ENCODE data around the gene EGR1. TPM values are rescaled to one million over a fixed set of nuclear protein-coding genes. Genes with fewer than 3 reads are reported as not detected.

Gene EGR1
- total and polyA plus RNA-seq, 4 donors, result 1.4 to 88.7 (median 13.1) TPM

DNA sequence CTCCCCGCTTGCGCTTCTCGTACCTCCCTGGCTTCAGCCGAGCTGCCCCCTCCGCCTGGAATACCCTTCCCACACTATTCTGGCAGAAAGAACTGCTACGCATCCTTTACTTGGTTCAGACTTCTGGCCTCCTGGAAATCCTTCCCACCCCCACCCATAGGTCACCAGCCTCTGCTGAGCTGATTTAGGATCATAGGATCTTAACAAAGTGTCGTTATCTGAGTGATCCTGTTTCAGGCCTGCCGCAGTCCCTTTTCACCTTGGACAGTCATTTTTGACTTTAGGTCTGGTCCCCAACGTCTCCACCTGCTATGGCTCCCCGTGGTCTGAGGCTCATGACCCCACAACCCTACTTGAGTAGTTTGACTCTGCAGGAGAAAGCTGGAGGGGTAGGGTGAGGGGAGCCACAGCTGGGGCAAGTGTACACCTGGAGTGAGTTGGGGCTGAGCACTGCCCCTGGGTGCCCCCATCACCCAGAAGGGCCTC, 27.3 kb downstream of the EGR1 start:
- DNase-seq (ENCODE audit: low spot score), result no peak
- H3K4me3 ChIP-seq (ENCODE audit: low read depth in 1 of 3, low read length in 3 of 3), result peak overlapping the region; percentile 45 to 70 (median 68)
- peaks cover 0 to 34% (median 20%) of the 10 kb centered on the region in 4 donors for H3K4me1 ChIP-seq (ENCODE audit: control insufficient read depth in 4 of 4, insufficient read depth in 4 of 4, low read length in 3 of 4)
- peak overlapping the region; percentile 83 to 95 for H3K27ac ChIP-seq (ENCODE audit: low read depth in 1 of 2, low read length in 2 of 2)
- no peaks in the 10 kb centered on the region for H3K27me3 ChIP-seq (ENCODE audit: control insufficient read depth in 4 of 4, insufficient read depth in 4 of 4, low read length in 3 of 4)
- WGBS, result 19% methylated on average over 10 of the region's 10 CpGs
- no peaks in the 10 kb centered on the region for H3K9me3 ChIP-seq (ENCODE audit: control insufficient read depth in 4 of 4, low read length in 3 of 4)
- no peaks in the 10 kb centered on the region for H3K36me3 ChIP-seq (ENCODE audit: control insufficient read depth in 4 of 4, insufficient read depth in 3 of 4, low read depth in 1 of 4, low read length in 3 of 4)
- peak overlapping the region; percentile 56 to 77 for H3K9ac ChIP-seq (ENCODE audit: low read depth in 1 of 2, low read length in 2 of 2)
- TF ChIP-seq RAD21 (IDR thresholded peaks at IDR 0.05) (no peak), HNF4A (conservative IDR thresholded peaks at IDR 0.05) (no peak), JUND (IDR thresholded peaks at IDR 0.05) (no peak), HNF4G (IDR thresholded peaks at IDR 0.05) (no peak), GABPA (IDR thresholded peaks at IDR 0.05 in 1 of 2, conservative IDR thresholded peaks at IDR 0.05 in 1 of 2) (no peak), ATF3 (IDR thresholded peaks at IDR 0.05) (no peak), EGR1 (IDR thresholded peaks at IDR 0.05; ENCODE audit: low read depth in 2 of 2) (no peak), SP1 (IDR thresholded peaks at IDR 0.05) (no peak), REST (IDR thresholded peaks at IDR 0.05) (no peak), FOXA1 (IDR thresholded peaks at IDR 0.05) (no peak), YY1 (IDR thresholded peaks at IDR 0.05) (no peak), RXRA (IDR thresholded peaks at IDR 0.05) (no peak), FOXA2 (IDR thresholded peaks at IDR 0.05) (no peak), TAF1 (conservative IDR thresholded peaks at IDR 0.05) (no peak), NR2F2 (IDR thresholded peaks at IDR 0.05) (no peak)
- TF ChIP-seq, protein P1, sequence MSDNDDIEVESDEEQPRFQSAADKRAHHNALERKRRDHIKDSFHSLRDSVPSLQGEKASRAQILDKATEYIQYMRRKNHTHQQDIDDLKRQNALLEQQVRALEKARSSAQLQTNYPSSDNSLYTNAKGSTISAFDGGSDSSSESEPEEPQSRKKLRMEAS (IDR thresholded peaks at IDR 0.05), result no peak
- TF ChIP-seq, protein P2, sequence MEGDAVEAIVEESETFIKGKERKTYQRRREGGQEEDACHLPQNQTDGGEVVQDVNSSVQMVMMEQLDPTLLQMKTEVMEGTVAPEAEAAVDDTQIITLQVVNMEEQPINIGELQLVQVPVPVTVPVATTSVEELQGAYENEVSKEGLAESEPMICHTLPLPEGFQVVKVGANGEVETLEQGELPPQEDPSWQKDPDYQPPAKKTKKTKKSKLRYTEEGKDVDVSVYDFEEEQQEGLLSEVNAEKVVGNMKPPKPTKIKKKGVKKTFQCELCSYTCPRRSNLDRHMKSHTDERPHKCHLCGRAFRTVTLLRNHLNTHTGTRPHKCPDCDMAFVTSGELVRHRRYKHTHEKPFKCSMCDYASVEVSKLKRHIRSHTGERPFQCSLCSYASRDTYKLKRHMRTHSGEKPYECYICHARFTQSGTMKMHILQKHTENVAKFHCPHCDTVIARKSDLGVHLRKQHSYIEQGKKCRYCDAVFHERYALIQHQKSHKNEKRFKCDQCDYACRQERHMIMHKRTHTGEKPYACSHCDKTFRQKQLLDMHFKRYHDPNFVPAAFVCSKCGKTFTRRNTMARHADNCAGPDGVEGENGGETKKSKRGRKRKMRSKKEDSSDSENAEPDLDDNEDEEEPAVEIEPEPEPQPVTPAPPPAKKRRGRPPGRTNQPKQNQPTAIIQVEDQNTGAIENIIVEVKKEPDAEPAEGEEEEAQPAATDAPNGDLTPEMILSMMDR (IDR thresholded peaks at IDR 0.05; ENCODE audit: low read depth, low read length, missing input control), result no peak
- TF ChIP-seq, protein P3, sequence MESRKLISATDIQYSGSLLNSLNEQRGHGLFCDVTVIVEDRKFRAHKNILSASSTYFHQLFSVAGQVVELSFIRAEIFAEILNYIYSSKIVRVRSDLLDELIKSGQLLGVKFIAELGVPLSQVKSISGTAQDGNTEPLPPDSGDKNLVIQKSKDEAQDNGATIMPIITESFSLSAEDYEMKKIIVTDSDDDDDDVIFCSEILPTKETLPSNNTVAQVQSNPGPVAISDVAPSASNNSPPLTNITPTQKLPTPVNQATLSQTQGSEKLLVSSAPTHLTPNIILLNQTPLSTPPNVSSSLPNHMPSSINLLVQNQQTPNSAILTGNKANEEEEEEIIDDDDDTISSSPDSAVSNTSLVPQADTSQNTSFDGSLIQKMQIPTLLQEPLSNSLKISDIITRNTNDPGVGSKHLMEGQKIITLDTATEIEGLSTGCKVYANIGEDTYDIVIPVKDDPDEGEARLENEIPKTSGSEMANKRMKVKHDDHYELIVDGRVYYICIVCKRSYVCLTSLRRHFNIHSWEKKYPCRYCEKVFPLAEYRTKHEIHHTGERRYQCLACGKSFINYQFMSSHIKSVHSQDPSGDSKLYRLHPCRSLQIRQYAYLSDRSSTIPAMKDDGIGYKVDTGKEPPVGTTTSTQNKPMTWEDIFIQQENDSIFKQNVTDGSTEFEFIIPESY (IDR thresholded peaks at IDR 0.05), result no peak
